ENCODE data around the gene FGF10.

DNA sequence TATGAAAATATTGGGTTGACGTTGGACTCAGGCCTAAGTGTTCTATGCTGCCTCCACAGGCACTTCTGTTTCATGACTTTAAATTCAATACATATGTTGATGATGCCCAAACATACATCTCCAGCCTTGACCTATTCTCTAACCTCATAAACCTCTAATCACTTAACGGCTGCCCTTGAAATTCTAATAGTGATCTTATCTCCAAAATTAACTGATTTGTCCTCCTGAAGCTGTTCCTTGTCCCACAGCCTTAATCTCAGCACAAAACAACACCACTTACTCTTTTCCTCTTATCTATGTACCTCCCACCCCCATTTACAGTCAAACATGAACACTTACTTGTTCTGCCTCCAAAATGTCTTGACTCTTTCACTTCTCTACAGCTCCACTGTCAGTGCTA, 43.3 kb downstream of the FGF10 start:
- TF ChIP-seq, protein P1, sequence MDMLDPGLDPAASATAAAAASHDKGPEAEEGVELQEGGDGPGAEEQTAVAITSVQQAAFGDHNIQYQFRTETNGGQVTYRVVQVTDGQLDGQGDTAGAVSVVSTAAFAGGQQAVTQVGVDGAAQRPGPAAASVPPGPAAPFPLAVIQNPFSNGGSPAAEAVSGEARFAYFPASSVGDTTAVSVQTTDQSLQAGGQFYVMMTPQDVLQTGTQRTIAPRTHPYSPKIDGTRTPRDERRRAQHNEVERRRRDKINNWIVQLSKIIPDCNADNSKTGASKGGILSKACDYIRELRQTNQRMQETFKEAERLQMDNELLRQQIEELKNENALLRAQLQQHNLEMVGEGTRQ (IDR thresholded peaks at IDR 0.05; ENCODE audit: low read depth, low read length), result no peak
- TF ChIP-seq RCOR1 (IDR thresholded peaks at IDR 0.05; ENCODE audit: insufficient replicate concordance, low read length), result no peak
- TF ChIP-seq BHLHE40 (IDR thresholded peaks at IDR 0.05; ENCODE audit: low read depth, low read length), result no peak
- no peak for TF ChIP-seq RFX5 (IDR thresholded peaks at IDR 0.05; ENCODE audit: low read depth, low read length)
- no peak for TF ChIP-seq POLR2A (IDR thresholded peaks at IDR 0.05; ENCODE audit: low read depth, low read length)
- TF ChIP-seq, protein P2, sequence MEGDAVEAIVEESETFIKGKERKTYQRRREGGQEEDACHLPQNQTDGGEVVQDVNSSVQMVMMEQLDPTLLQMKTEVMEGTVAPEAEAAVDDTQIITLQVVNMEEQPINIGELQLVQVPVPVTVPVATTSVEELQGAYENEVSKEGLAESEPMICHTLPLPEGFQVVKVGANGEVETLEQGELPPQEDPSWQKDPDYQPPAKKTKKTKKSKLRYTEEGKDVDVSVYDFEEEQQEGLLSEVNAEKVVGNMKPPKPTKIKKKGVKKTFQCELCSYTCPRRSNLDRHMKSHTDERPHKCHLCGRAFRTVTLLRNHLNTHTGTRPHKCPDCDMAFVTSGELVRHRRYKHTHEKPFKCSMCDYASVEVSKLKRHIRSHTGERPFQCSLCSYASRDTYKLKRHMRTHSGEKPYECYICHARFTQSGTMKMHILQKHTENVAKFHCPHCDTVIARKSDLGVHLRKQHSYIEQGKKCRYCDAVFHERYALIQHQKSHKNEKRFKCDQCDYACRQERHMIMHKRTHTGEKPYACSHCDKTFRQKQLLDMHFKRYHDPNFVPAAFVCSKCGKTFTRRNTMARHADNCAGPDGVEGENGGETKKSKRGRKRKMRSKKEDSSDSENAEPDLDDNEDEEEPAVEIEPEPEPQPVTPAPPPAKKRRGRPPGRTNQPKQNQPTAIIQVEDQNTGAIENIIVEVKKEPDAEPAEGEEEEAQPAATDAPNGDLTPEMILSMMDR (conservative IDR thresholded peaks at IDR 0.05; ENCODE audit: low read depth, low read length), result no peak
- no peak for TF ChIP-seq CEBPB (IDR thresholded peaks at IDR 0.05; ENCODE audit: low read depth, low read length)
- TF ChIP-seq NFE2L2 (IDR thresholded peaks at IDR 0.05; ENCODE audit: low read depth, low read length), result no peak
